Stimulated activated CD4-positive, alpha-beta T cell treated with anti-CD3 and anti-CD28 coated beads, Interleukin-15, amount 100 ng/mL, for 24 hours (primary cell): Measurements from ENCODE around the gene HECTD2.
"Not testable (repeated sequence)": the region's sequence is repeated elsewhere in the genome, so short reads cannot be mapped to it uniquely, and the experiment has no call there.

Source experiments
- DNase-seq: peaks from one replicate; pipeline ENCODE4 v3.0.0-alpha.2; 2020

HECTD2 gene

GRCh38 chr10:91409869-91410637 lies at the start of gene HECTD2:
TSS of gene HECTD2 (plus strand) at chr10:91410344. CDS start at chr10:91410439, 95 bp downstream.
- peak; percentile 87 for DNase-seq

GRCh38 chr10:91360461-91360860 lies 49.7 kb upstream of the HECTD2 start:
- no peak for DNase-seq

- DNase-seq = not testable (repeated sequence)
These were observed 44.6 kb upstream of the HECTD2 start for GRCh38 chr10:91365519-91365918.

DNA sequence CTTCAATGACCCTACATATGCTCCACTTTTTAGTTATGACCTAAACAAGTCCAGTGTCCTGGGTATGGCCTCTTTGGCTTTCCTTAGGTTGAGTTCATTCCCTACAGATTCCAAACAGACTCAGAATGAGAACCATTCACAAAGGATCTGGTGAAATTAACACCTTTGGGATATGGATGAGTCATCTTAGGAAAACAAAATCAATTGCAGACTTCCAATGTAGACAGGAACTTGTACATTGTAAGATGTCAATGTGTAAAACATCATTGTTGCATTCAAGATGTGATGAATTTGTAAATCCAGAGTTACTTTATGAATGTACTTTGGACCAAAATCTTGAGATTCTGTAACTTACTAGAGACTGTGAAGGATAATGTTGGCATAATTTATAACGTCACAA lies 43.4 kb upstream of the HECTD2 start:
- no peak for DNase-seq

DNA sequence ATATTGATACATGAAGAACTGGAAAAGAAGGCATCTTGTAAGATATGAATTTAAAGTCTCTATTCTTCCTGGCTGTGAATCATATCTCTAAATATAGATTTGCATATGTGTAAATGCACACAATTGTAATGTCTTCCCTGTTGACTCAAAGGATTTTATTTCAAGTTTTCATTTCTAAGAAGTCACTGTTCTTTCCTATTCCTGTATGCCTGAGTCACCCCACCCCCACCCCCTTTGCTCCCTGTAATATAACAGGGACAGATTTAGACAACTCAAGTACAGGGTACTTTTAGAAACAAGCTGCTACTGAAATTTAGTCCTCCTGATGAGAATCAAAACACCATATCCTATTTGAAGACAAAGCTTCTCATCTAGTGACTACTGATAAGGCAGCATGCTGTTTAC lies 43.0 kb upstream of the HECTD2 start:
- no peak for DNase-seq

DNA sequence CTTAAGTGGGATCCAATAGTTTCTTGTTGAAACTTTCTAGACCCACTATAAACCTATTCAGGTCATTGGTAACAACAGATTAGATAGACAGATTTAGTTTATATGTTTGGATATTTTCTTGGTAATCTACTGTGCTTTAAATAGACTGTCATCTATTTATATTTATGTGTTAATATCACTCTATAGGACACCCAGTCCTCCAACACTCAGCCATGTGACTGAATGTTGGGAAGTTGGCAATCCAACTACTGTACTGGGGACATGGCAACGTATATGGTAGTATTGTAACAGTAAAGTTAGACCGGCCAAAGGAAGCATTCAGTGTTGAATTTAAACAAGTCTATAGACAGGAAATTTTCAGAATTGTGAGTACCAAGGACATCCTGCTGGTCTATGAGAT lies 42.6 kb upstream of the HECTD2 start:
- DNase-seq = no peak

DNA sequence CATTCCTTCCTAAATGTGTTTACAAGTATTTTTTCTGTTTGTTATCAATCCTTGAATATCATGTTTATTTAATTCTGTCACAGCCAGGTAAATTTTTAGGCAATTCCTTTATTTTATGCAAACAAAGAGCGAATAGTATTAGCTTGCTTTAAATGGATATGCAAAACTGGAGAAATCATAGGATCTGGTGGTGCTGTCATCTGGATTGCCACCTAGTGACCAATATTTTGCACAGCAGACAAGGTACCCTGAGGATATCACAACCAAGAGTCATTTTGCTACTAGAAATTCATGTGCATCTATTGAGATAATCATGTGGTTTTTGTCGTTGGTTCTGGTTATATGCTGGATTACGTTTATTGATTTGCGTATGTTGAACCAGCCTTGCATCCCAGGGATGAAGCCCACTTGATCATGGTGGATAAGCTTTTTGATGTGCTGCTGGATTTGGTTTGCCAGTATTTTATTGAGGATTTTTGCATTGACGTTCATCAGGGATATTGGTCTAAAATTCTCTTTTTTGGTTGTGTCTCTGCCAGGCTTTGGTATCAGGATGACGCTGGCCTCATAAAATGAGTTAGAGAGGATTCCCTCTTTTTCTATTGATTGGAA lies 40.1 kb upstream of the HECTD2 start:
- DNase-seq = not testable (repeated sequence)

- no peak for DNase-seq
These were observed 36.1 kb upstream of the HECTD2 start for GRCh38 chr10:91374052-91374451.

GRCh38 chr10:91378061-91378460 lies 32.1 kb upstream of the HECTD2 start:
- DNase-seq = peak; percentile 27

DNA sequence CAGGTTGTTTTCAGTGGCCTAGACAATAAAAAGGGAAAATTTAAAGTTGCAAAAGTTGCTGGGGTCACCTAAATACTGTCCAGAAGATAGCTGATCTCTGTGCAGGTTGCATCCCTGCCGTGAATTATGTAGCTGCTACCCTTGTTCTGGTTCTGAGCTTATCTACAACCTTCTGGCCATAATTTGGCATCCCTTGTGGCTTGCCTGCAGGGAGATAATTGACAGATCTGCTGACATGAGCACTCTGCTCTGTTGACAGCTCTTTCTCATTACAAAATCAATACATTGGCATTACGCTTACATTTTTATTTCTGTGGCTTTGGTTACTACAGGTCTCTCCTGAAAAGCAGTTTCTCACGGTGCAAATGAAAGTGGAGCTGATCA lies 29.3 kb upstream of the HECTD2 start:
- no peak for DNase-seq

DNA sequence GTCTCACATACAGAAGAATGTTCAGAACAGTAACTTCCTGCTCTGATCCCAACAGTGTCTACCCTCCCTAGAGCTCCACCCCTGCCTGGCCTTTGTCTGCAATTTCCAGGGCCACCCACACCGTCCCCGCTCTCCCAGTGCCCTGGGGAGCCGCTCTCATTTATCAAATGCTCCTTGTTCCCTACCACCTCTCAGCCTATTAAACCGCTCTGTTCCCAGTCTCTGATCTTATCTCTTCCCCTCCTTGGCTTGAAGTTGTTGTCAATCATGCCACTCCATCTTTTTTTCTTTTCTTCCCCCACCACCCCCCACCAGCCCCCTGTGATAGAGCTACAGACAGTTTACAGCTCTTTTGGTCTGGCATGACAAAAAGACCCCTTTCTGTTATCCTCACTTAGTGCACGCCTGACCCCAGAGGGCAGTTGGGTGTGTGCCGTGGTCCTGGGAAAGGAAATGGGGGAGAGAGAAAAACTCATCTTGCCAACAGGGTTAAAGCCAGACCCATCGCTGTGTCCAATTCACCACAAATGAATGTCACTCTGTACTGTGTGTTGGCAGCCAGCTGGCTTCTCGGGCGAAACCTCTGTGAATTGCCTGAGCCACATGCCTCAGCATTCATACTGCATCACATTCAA lies 28.8 kb upstream of the HECTD2 start:
- DNase-seq = no peak

- no peak for DNase-seq
These were observed 24.6 kb upstream of the HECTD2 start for GRCh38 chr10:91385306-91386085.

DNA sequence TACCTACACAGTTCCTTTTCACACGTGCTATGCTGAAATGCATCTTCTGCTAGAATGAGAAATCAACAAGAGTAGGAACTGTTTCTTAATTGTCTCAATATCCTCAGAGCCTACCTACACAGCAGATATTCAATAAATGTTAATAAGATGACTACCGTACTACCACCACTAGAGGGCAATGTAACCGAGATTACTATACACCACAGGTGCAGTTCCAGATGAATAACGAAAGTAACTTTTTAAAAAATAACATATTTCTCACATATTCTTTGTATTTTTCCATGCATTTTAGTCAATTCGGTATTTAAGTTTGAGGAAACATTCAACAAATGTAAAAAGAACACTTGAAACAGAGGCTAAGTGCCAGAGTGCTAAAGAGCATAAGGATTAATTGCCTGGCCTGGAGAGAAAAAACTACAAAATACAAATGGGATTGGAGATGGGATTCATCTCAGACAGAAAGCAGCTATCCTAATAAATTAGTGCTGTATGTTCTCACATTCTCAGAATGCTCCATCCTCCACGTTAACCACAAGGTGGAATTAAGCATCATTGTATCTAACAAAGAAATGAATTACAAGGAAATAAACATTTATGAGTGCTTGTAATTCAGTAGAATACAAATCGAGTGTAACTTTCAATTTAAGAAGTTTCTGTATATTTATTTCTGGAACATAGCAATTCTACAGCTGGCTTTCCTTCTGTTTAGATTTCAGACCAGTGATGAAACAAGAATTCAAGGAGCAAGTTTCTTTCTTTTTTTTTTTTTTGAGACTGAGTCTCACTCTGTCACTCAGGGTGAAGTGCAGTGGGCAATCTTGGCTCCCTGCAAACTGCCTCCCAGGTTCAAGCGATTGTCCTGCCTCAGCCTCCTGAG lies 20.3 kb upstream of the HECTD2 start:
- DNase-seq = no peak

DNA sequence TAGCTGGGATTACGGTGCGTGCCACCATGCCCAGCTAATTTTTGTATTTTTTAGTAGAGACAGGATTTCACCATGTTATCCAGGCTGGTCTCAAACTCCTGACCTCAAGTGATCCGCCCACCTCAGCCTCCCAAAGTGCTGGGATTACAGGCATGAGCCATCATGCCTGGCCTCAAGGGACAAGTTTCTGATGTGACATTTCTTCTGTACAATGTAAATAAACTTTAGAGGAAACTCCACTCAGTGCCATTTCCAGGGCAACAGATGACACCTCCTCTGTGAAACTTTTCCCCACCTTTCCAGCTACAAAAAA lies 19.7 kb upstream of the HECTD2 start:
- DNase-seq = not testable (repeated sequence)

GRCh38 chr10:91391920-91392319 lies 18.2 kb upstream of the HECTD2 start:
- DNase-seq = no peak

GRCh38 chr10:91406322-91406721 lies 3.8 kb upstream of the HECTD2 start:
- DNase-seq = no peak

DNA sequence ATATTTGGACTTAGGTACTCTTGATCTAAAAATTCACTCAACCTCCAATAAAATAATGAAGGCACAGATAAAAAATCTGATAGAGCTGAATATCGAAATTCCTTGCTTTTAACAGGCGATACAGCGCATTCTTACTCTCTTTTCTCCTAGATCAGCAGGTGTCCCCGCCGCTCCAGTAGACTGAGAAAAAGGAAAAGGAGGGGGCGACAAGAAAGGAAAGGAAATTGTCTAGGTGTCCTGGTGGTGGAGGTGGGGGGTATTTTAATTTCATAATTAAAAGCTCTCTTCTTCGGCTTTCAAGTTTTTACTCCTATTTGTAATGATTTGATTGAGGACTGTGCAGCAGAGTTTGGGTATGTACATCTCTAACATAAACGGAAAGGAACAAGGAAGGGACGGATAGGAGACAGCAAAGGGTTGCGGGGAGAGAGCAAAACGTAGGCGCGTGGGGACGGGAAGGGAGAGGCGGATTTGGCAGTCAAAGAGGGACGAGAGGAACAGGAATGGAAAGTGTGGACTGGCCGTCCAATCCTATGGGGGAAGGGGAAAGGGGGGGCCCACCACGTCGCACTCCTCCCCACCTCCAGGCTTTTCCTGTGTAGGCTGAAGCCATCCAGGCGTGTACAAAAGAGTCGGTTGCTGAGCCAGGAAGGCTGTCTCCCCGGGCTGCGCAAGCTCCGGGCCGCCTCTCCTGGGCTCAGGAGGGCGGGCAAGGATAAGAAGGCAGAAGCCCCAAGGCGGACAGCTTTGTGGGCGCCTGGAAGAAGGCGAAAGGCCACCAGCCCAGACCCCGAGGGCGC lies 875 bp upstream of the HECTD2 start:
- peak; percentile 46 for DNase-seq

- DNase-seq = peak; percentile 47
These were observed 661 bp downstream of the HECTD2 start for GRCh38 chr10:91410638-91411371.

- DNase-seq = no peak
These were observed 1.5 kb downstream of the HECTD2 start for GRCh38 chr10:91411621-91412020.

GRCh38 chr10:91412354-91413087 lies 2.4 kb downstream of the HECTD2 start:
- no peak for DNase-seq
